Ishikawa (cell line): Measurements from ENCODE around the gene STPG1.

Experiments
- CEBPB ChIP-seq: IDR thresholded peaks from 2 replicates; pipeline ENCODE4 v1.6.1; 2012
- CREB1 ChIP-seq: IDR thresholded peaks from 2 replicates; pipeline ENCODE4 v1.6.1; 2012; ENCODE audit warnings: low read depth
- EGR1 ChIP-seq: IDR thresholded peaks from 2 replicates; pipeline ENCODE4 v1.6.1; 2012
- EP300 ChIP-seq: IDR thresholded peaks from 2 replicates; pipeline ENCODE4 v1.6.1; 2012; ENCODE audit warnings: borderline replicate concordance
- NFIC ChIP-seq: IDR thresholded peaks from 2 replicates; pipeline ENCODE4 v1.6.1; 2012
- RAD21 ChIP-seq: IDR thresholded peaks from 2 replicates; pipeline ENCODE4 v1.6.1; 2012; ENCODE audit warnings: low read depth
- TAF1 ChIP-seq: IDR thresholded peaks from 2 replicates; pipeline ENCODE4 v1.6.1; 2012; ENCODE audit warnings: low read depth, mild to moderate bottlenecking
- TCF12 ChIP-seq: IDR thresholded peaks from 2 replicates; pipeline ENCODE4 v1.6.1; 2012; ENCODE audit warnings: low read depth
- TF ChIP-seq, protein P1 (sequence below): IDR thresholded peaks from 2 replicates; pipeline ENCODE4 v1.6.1; 2012; ENCODE audit warnings: low read depth, mild to moderate bottlenecking
- TF ChIP-seq, protein P2 (sequence below): IDR thresholded peaks from 2 replicates; pipeline ENCODE4 v1.6.1; 2012

DNA sequence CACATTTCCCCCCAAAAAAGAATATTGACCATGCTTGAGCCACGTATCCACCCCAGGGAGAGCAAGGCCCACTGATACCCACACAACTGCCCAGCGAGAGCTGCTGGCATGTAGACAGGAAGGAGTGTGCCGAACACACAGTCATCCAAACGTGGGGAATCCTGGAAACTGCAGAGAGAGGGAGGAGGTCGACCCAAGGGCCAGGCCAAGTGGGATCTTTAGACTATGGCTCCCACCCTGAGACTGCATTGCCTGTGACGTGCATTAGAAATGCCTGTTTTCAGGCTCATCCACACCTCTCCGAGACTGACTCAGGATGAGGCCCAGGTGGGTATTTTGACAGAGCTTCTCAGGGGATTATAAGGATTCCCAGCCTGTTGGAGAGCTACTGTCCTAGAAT is 27.9 kb upstream of the STPG1 start:
- TF ChIP-seq CREB1 = no peak
- no peak for TF ChIP-seq TCF12
- TF ChIP-seq, protein P1, sequence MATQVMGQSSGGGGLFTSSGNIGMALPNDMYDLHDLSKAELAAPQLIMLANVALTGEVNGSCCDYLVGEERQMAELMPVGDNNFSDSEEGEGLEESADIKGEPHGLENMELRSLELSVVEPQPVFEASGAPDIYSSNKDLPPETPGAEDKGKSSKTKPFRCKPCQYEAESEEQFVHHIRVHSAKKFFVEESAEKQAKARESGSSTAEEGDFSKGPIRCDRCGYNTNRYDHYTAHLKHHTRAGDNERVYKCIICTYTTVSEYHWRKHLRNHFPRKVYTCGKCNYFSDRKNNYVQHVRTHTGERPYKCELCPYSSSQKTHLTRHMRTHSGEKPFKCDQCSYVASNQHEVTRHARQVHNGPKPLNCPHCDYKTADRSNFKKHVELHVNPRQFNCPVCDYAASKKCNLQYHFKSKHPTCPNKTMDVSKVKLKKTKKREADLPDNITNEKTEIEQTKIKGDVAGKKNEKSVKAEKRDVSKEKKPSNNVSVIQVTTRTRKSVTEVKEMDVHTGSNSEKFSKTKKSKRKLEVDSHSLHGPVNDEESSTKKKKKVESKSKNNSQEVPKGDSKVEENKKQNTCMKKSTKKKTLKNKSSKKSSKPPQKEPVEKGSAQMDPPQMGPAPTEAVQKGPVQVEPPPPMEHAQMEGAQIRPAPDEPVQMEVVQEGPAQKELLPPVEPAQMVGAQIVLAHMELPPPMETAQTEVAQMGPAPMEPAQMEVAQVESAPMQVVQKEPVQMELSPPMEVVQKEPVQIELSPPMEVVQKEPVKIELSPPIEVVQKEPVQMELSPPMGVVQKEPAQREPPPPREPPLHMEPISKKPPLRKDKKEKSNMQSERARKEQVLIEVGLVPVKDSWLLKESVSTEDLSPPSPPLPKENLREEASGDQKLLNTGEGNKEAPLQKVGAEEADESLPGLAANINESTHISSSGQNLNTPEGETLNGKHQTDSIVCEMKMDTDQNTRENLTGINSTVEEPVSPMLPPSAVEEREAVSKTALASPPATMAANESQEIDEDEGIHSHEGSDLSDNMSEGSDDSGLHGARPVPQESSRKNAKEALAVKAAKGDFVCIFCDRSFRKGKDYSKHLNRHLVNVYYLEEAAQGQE = no peak
- no peak for TF ChIP-seq TAF1
- TF ChIP-seq, protein P2, sequence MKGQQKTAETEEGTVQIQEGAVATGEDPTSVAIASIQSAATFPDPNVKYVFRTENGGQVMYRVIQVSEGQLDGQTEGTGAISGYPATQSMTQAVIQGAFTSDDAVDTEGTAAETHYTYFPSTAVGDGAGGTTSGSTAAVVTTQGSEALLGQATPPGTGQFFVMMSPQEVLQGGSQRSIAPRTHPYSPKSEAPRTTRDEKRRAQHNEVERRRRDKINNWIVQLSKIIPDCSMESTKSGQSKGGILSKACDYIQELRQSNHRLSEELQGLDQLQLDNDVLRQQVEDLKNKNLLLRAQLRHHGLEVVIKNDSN = no peak
- no peak for TF ChIP-seq CEBPB
- TF ChIP-seq NFIC = no peak
- TF ChIP-seq EP300 = no peak
- TF ChIP-seq EGR1 = no peak
- no peak for TF ChIP-seq RAD21
